ENCODE measurements around the gene MCAT. TPM values are rescaled to one million over a fixed set of nuclear protein-coding genes. Genes with fewer than 3 reads are reported as not detected.
"Not testable (repeated sequence)": the region's sequence is repeated elsewhere in the genome, so short reads cannot be mapped to it uniquely, and the experiment has no call there.

Gene MCAT
- total RNA-seq, 1 donor from 2014 or later, result 13.4 TPM

DNA sequence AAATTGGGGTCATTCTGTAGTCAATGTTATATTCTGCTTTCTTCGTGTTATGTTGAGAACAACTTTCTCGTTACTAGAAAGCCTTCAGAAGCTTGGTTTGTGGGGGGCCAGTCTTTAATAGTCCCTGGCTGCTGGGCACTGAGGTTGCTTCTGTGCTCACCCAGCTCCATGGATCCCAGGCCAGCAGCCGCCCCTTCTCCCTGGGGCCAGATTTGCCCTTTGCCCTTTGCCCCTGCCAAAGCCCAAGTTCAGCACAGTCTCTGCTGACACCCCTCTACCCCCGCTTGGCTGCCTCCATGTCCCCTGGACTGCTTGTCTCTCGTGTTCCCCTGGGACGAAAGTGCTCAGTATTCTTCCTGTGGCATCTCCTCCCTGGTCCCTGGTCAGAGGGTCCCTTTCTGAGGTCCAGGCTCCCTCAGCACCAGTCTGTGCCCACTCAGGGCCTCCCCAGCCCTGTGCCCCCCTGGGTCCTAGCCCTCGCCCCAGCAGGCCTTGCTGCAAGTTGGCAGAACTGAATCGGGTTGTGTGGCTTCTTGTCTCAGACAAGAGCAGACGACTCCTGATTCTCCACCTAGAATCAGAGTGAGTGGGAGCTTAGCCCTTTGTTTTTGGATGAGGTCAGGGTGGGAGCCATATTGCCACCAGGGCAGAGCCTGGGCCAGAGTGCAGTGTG, 14.8 kb upstream of the MCAT start:
- intact Hi-C loops (cut with DNase I), result no loop called here
- no peak for DNase-seq (ENCODE audit: low spot score)

DNA sequence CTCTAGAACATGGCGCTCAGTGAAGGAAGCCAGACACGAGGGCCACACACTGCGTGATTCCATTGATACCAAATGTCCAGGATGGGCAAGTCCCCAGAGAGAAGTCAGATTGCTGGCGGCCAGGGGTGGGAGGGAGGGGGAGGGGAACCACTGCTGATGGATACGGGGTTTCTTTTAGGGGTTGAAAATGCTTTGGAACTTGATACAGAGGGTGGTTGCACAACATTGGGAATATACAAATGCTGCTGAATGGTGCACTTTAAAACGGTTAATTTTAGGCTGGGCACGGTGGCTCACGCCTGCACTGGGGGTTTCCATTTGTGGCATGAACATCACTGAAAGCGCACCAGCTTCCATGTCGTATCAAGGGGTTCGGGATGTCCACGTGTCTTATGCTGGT, 13.2 kb upstream of the MCAT start:
- no peak for DNase-seq (ENCODE audit: low spot score)
- intact Hi-C loops (cut with DNase I), result no loop called here

DNA sequence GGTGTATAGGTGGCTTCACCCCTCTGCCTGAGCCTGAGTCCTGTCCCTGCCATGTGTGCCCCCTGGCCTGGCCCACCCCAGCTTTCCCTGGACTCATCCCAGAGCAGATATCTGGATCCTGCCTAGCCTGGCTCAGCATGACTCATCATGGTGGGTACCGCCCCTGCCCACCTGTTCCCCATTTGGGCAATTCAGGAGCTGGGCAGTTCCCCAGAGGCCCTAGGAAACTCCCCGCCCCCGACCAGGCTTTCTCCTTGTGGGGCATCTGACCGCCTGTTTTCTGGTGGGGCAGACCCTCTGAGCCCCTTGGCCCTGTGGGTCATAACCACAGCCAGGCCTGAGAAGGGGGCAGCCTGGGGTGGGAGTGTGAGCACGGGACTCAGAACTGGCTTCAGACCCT, 12.6 kb upstream of the MCAT start:
- intact Hi-C loops (cut with DNase I), result no loop called here

DNA sequence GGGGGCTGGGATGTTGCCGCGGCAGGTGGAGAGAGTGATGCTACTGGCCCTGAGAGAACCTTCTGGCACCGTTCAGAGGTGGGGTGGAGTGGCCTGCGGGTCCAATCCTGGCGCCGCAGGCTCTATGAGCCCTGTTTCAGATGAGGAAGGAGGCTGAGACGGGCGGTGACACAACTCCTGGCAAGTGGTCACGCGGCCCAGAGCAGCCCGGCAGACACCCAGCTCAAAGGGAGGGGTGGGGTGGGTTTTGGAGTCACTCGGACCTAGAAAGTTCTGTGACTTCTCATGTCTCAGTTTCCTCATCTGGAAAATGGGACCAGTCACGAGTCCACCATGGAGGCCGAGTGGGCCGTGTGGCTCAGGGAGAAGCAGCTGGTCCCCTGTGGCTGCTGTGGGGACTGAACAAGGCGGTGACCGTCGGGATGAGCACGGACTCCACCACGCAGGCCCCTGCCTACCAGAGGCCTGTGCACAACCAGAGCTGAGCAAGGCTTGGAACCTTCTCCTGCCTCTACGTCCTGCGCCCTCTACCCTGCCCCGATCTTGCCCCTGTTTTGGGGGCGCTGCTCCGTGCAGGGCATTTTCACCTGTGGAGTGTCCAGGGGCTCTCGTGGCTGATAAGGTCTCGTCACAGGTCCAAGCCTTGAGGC, 11.8 kb upstream of the MCAT start:
- intact Hi-C loops (cut with DNase I), result no loop called here
- DNase-seq (ENCODE audit: low spot score), result peak; percentile 92

More for the DNA sequence above, 12.6 kb upstream of the MCAT start:
- no peak for DNase-seq (ENCODE audit: low spot score)

DNA sequence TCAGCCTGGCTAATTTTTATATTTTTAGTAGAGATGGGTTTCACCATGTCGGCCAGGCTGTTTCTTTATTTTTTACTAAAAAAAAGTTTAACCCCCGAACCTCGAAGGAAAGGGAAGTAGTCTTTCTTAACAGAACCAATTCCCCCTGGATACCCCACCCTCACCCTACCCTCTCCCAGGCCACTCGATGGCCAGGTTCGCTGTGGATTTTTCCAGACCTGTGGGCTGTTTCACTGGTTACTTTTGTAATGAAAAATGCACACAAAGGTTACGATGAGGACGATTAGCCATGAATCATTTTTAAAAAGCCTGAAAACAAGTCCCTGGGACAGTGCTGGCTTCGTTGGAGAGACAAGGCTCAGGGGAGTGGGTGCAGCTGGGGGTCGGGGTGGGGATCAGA, 10.7 kb upstream of the MCAT start:
- DNase-seq (ENCODE audit: low spot score), result no peak
- intact Hi-C loops (cut with DNase I), result no loop called here

DNA sequence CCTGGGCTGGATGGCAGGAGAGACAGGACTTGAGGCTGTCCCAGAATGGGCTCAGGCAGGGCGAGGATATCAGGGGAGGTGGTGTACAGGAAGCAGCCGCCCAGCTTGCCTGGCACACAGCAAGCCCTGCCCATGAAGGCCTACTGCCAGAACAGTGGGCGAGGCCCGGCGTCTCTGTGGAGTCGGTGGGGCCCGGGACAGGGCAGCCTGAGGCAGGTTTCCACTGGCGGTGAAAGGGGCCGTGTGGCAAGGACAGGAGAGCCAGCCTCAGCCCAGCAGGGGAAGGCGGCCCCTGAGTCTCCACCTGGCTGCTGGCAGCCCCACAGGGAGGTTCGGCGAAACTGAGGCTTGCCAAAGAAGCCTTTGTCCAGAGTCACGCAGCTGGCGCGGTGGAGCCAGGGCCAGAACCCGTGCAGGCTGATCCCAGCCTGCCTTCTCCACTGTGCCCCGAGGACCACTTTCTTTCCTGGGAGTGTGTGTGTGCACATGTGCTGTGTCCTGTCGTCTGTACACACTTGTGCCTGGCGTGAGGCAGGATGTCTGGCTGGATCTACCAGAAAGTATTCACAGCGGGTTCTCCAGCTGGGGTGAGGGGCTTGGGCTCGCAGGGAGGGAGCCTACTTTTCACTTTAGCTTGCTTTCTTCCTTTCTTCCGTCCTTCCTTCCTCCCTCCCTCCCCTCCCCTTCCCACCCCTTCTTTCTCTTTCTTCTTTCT, 9.3 kb upstream of the MCAT start:
- DNase-seq (ENCODE audit: low spot score), result peak; percentile 92
- intact Hi-C loops (cut with DNase I), result no loop called here

DNA sequence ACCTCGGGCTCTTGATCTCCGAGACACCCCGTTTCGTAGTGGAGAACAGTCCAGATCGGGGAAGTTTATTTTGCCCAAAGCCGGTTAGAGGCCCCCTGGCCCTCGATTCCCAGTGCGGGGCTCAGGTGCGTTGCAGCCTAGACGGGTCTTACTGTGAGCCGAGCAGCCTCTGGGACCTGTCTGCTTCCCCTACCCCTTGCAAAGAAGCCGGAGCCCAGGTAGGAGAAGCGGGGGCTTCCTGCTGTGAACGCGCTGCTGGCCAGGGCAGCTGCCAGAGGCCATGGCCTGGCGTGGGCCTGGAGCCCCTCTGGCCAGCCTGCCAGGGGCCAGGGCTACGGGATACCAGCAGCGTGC, 8.8 kb upstream of the MCAT start:
- DNase-seq (ENCODE audit: low spot score), result no peak
- intact Hi-C loops (cut with DNase I), result no loop called here

DNA sequence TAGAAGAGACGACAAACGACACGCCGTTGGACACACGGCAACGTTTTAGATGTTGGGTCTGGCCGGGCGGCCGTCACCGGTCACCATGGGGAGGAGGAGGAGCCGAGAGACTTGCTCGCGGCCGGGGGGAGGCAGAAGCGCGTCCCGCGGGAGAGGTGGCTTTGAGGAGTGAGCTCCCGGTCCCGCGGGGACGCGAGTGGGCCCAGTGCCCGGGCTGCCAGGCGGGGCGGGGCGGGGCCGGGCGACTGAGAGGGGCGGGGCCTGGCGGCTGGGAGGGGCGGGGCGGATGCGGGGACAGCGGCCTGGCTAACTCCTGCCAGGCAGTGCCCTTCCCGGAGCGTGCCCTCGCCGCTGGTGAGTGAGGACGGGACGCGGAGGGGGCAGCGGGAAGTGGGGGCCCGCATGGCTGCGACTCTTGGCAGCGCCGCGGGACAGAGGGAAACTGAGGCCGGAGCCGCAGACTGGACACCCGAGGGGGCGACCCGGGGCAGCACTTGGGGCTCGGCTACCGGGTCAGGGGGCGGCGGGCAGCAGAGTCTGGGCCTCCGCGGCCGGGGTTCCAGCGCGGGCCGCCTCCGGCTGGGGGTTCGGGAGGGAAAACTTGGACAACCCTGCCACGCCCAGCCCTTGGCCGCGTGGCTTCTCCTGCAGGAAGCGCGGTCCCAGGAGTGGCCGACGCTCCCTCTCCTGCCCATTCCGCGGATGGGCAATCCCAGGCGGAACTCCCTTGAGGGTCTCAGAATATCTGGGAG, 8.2 kb upstream of the MCAT start, which contains the start of gene TSPO:
TSS of gene TSPO (plus strand) at position 309 of the 752 bp plus-strand sequence. CDS start 7,680 bp downstream, outside the sequence.
- DNase-seq (ENCODE audit: low spot score), result peak; percentile 94
- intact Hi-C loops (cut with DNase I), result no loop called here

DNA sequence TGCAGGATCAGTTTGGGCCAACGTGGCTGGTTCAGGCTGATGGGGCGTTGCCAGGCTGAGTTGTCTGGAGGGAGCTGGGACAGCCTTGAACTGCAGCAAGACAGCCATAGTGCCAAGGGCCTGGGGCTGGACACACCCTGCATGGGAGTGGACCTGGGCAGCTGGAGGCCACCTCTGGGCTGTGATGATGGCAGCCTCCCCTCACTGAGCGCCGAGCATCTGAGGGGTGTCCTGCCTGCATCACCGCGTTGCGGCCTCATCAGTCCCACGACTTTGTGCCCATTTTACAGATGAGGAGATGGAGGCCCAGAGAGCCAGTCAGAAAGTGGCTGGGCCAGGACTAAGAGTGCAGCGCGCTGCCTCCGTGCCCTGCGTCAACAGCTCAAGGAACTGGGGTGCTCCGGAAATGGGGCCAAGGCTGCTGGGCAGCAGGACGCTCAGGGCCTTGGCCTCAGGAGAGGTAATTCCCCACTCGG, 7.6 kb upstream of the MCAT start:
- no peak for DNase-seq (ENCODE audit: low spot score)

DNA sequence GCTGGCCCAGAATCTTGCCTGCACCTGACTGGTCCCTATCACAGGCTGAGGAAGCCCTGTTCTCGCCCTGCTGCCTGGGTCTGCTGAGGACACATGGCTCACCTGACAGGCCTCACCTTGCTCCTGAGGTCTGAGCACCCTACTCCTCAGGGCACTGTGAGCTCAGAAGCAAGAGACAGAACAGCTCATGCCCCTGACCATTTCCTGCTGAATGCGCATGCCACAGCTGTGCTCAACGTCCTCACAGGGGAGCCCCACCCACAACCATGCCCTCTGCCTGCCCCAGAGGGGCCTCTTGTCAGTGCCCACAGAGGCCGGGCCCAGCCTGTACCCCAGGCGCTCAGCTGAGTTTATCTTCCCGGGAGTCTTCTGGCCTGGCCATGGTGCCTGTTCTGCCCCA, 5.4 kb upstream of the MCAT start:
- DNase-seq (ENCODE audit: low spot score), result no peak
- intact Hi-C loops (cut with DNase I), result no loop called here

More for the DNA sequence above, 7.6 kb upstream of the MCAT start:
- intact Hi-C loops (cut with DNase I), result no loop called here

DNA sequence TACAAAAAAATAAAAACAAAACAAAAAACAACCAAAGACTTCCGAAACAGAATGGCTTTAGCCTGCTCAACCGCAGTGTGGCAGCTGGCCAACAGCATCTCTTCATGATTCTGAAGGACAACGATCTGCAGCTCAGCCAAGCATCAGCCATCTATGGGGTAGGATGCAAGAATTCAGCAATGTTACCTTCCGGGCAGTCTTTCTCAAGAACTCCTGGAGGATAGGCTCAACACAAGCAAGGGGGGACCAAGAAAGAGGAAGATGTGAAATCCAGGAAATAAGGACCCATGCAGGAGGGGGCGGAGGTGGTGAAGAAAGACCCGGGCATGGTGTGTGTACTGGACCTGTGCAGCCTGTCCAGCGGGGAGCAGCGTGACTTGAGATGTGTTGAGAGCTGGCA, 4.6 kb upstream of the MCAT start:
- intact Hi-C loops (cut with DNase I), result no loop called here
- no peak for DNase-seq (ENCODE audit: low spot score)

DNA sequence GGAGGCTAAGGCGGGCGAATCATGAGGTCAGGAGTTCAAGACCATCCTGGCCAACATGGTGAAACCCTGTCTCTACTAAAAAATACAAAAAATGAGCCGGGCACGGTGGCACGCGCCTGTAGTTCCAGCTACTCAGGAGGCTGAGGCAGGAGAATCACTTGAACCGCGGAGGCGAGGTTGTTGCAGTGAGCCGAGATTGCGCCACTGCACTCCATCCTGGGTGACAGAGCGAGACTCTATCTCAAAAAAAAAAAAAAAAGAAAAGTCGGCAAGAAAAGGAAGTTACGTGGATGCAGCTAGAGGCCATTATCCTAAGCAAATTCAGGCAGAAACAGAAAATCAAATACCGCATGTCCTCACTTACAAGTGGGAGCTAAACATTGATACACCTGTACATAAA, 3.1 kb upstream of the MCAT start:
- intact Hi-C loops (cut with DNase I); DNase-seq (ENCODE audit: low spot score): not testable (repeated sequence)

DNA sequence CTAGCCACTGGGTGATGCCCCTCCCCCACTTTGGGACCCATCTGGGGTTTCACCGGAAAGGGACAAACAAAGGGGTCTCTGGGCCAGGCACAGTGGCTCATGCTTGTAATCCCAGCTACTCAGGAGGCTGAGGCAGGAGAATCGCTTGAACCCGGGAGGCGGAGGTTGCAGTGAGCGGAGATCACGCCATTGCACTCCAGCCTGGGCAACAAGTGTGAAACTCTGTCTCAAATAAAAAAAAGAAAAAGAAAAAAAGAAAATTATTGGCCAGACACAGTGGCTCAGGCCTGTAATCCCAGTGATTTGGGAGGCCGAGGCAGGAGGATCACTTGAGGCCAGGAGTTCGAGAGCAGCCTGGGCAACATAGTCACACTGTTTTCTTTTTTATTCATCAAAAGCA, 2.2 kb upstream of the MCAT start:
- intact Hi-C loops (cut with DNase I); DNase-seq (ENCODE audit: low spot score): not testable (repeated sequence)

DNA sequence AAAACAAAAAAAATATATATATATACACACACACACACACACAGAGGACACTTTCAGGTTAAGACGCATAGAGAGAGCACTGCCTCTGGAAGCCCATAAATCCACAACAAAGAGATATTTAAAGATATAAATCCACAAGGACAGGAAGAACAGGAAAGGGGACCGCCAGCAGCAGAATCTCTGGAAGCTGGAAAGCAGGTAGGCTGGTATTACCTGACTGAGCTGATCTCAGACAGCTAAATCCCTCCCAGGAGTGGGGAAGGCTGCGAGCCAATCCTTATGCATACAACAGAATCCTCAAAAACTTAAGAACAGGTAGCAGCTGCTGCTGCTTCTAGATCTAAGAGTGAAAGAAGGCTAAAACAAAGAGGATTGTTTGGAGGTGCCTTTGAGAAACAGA, 1.8 kb upstream of the MCAT start:
- intact Hi-C loops (cut with DNase I), result no loop called here
- no peak for DNase-seq (ENCODE audit: low spot score)

DNA sequence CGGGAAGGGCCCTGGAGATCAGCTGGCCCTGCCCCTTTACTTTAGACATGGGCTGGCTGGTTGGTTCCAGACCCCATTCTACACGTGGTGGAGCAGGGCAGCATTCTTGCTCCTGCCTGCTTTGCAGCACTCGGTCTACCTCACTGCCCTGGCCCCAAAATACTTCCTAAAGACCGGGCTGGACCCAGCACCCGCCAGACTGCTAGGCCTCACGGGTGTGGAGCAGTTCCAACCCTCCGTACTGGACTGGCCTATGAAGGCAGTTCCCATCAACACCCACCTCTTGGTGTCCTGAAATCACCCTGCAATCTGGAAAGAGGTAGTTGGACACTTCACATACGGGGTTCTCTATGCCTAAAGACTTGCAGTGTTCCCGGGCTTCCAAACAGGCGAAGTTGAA, 6.4 kb downstream of the MCAT start:
- intact Hi-C loops (cut with DNase I), result no loop called here

DNA sequence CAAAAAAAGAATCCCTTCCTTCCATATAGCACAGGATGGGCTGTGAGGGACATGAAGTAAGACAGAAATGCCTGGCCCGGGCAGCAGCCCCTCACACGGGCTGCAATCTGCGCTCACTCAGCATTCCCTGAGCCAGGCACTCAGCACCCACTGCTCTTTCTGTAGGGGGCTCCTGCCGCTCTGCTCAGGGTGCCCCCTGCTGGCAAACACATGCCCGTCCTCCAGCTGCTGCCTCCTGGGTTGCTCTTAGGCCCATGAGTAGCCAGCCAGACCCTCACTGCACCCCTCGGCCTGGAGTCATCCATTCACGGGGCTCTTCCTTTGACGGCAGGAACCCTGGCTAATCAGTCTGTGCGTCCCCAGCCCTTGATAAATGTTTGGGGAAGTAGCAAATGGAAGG, 6.9 kb downstream of the MCAT start:
- intact Hi-C loops (cut with DNase I), result no loop called here

More for the DNA sequence above, 6.4 kb downstream of the MCAT start:
- no peak for DNase-seq (ENCODE audit: low spot score)

DNA sequence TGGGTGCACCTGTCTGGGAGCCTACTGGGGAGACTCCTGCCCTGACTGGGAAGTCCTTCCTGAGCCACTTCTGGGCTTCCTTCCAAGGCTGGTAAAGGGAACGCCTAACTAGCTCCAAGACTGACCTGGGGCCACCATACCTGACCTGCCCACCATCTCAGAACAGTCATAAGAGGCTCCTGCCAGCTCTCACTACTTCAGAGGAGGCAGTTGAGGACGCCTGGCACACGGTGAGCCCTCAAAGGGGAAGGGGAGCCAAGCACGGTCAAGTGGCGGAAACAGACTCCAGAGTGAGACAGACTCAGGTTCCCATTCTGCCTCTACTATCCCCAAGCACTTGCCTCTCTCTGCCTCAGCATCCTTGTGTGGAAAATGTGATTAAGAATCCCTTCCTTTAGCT, 7.6 kb downstream of the MCAT start:
- intact Hi-C loops (cut with DNase I), result no loop called here
- no peak for DNase-seq (ENCODE audit: low spot score)

More for the DNA sequence above, 6.9 kb downstream of the MCAT start:
- no peak for DNase-seq (ENCODE audit: low spot score)

DNA sequence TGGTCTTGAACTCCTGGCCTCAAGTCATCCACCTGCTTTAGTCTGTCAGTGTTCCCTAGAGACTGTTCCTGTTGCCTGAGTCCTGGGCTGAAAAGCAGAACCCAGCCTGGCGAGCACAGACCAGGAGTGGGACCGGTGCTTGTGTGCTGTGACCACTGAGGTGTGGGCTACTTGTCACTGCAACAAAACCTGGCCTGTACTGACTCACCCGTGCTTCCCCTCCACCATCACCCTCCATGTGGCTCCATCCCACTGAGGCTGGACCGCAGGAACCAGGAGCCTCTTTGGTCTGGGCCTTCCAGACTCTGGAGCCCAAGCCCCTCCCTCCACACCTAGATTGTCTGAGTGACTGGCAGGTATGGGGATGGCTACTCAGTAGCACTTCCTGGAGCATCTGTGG, 8.6 kb downstream of the MCAT start:
- intact Hi-C loops (cut with DNase I), result no loop called here
- DNase-seq (ENCODE audit: low spot score), result no peak

DNA sequence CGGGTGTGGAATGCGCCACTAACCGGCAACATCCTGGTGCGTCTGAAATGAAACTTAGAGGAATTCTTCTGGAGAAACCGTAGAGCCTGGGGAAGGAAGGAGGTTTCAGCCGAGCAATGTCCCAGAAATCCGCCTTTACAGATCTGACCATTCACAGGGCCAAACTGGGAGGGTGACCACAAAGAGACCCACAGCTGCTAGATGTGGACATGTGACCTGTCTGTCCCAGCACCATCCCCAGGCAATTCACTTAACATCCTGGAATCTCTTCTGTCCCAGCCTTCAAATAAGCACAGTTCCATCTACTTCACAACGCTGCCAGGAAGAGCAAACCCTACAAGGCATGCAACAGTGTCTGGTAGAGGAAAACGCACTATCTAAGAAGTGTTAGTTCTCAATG, 9.8 kb downstream of the MCAT start:
- intact Hi-C loops (cut with DNase I), result no loop called here
- DNase-seq (ENCODE audit: low spot score), result no peak

Measured in cardiac septum (tissue), 1 donor.